Head of caudate nucleus (tissue), 42 donors: ENCODE results near the gene ORC4.

Source experiments
- DNase-seq, 42 donors: peaks; one replicate each; pipeline versions ENCODE4 v3.0.0 to v3.0.0-alpha.2; 2020 to 2021; ENCODE audit warnings: mixed read lengths in 7 of 42
- intact Hi-C: fragments of 100-400 bp; cut with DNase I; formaldehyde crosslinking; loops from one replicate; pipeline ENCODE4 v1.15.0; 2022

The ORC4 gene

GRCh38 chr2:147884830-147885229 lies 135.7 kb downstream of the ORC4 start:
- intact Hi-C loops: no loop called here
- DNase-seq: no peak

GRCh38 chr2:147882631-147883030 lies 137.9 kb downstream of the ORC4 start:
- no peak for DNase-seq
- intact Hi-C loops: no loop called here
